Astrocyte (in vitro differentiated cells and primary cell): ENCODE data around the gene SOSTDC1.

Source experiments
- EZH2 ChIP-seq: IDR thresholded peaks from 2 replicates; pipeline ENCODE4 v1.6.1; 2012; ENCODE audit warnings: mild to moderate bottlenecking, low read length, inconsistent platforms; ENCODE audit not compliant: insufficient read depth
- TF ChIP-seq, protein P1 (sequence below): IDR thresholded peaks from 2 replicates; pipeline ENCODE4 v1.5.1; 2011; ENCODE audit warnings: low read depth, mild to moderate bottlenecking, inconsistent platforms, low read length, moderate library complexity; ENCODE audit not compliant: insufficient read depth

DNA sequence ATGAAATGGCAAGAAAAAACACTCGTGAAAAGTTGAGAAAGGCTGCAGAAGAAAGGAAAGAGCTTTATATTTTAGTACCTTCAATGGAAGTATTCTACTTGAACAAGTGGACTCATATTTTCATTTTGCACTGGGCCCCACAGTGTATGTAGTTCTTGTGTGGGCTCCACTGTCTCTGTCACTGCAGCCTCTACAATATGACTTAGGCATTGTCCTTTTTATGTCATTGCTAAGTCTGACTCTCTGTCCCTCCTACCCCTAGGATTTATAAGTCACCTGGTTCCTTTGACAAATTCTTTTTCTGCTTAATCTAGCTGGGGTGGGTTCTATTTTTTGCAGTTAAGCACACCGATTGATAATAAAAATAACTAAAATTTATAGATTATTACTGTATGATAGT, 27.7 kb upstream of the SOSTDC1 start:
- TF ChIP-seq, protein P1, sequence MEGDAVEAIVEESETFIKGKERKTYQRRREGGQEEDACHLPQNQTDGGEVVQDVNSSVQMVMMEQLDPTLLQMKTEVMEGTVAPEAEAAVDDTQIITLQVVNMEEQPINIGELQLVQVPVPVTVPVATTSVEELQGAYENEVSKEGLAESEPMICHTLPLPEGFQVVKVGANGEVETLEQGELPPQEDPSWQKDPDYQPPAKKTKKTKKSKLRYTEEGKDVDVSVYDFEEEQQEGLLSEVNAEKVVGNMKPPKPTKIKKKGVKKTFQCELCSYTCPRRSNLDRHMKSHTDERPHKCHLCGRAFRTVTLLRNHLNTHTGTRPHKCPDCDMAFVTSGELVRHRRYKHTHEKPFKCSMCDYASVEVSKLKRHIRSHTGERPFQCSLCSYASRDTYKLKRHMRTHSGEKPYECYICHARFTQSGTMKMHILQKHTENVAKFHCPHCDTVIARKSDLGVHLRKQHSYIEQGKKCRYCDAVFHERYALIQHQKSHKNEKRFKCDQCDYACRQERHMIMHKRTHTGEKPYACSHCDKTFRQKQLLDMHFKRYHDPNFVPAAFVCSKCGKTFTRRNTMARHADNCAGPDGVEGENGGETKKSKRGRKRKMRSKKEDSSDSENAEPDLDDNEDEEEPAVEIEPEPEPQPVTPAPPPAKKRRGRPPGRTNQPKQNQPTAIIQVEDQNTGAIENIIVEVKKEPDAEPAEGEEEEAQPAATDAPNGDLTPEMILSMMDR, result no peak
- TF ChIP-seq EZH2, result no peak
